Upper lobe of left lung (tissue), 6 donors: ENCODE measurements around the gene COX19. TPM values are rescaled to one million over a fixed set of nuclear protein-coding genes. Genes with fewer than 3 reads are reported as not detected.
A peak's percentile ranks its signal among the peaks of the same experiment; 100 is the strongest.

Experiments used
- ATAC-seq, 2 donors: fragments of 200-7000 bp; cut with Tn5 transposase; one replicate each; pipeline ENCODE4 v1.9.1; 2022; ENCODE audit warnings: mild to moderate bottlenecking in 2 of 2, moderate library complexity in 2 of 2; ENCODE audit not compliant: low FRiP score in 2 of 2
- DNase-seq, 2 donors: peaks; one replicate each; pipeline ENCODE4 v3.0.0-alpha.2; 2019 to 2020
- H3K27ac ChIP-seq, 4 donors: fragments of 200-600 bp; sonication (generic); one replicate each; pipeline ENCODE4 v1.5.1; 2016 to 2019
- H3K27me3 ChIP-seq, 4 donors: fragments of 200-600 bp; sonication (generic); one replicate each; pipeline ENCODE4 v1.5.1; 2017 to 2019
- H3K36me3 ChIP-seq, 4 donors: fragments of 200-600 bp; sonication (generic); one replicate each; pipeline ENCODE4 v1.5.1; 2016 to 2019
- H3K4me1 ChIP-seq, 4 donors: fragments of 200-600 bp; sonication (generic); one replicate each; pipeline ENCODE4 v1.5.1; 2018 to 2019
- H3K4me3 ChIP-seq, 4 donors: fragments of 200-600 bp; sonication (generic); one replicate each; pipeline ENCODE4 v1.5.1; 2017 to 2019; ENCODE audit warnings: mild to moderate bottlenecking in 2 of 4, moderate library complexity in 1 of 4
- H3K9me3 ChIP-seq, 4 donors: fragments of 200-600 bp; sonication (generic); one replicate each; pipeline ENCODE4 v1.5.1; 2018 to 2019
- CTCF ChIP-seq, 6 experiments: fragments of 450-650 bp in 4 of 6; fragments of 200-600 bp in 2 of 6; sonication (generic) in 2 of 6; IDR thresholded peaks; one replicate each; pipeline ENCODE4 v1.5.1; 2016 to 2019; ENCODE audit warnings: antibody characterized with exemption in 6 of 6
- EP300 ChIP-seq, 4 donors: sonication (generic); formaldehyde crosslinking; IDR thresholded peaks; one replicate each; pipeline ENCODE4 v1.5.1; 2017; ENCODE audit warnings: antibody characterized with exemption in 4 of 4, control low read depth in 2 of 4
- POLR2A ChIP-seq, 4 donors: fragments of 450-650 bp; IDR thresholded peaks; one replicate each; pipeline ENCODE4 v1.5.1; 2016 to 2017; ENCODE audit warnings: antibody characterized with exemption in 4 of 4, mild to moderate bottlenecking in 2 of 4
- POLR2AphosphoS5 ChIP-seq, 2 donors: sonication (generic); formaldehyde crosslinking; IDR thresholded peaks; one replicate each; pipeline ENCODE4 v1.5.1; 2017; ENCODE audit warnings: antibody characterized with exemption in 2 of 2
- WGBS, 2 donors: methylation state at CpG; one replicate each; pipeline ENCODE4 v1.1.5; 2017 to 2018; 5-methylcytosine and 5-hydroxymethylcytosine counted together
- total RNA-seq, 6 donors: library from RNA; depleted of rRNA in 4 of 6; stranded (reverse); fragments of >200 nt in 4 of 6; gene quantifications; one replicate each; pipeline versions ENCODE4 v1.1.0 to v1.2.1, GENCODE V29; 2016 to 2021
- donor health status: DM: no; HTN: no; CAD: no; lungs with moderate emphysema.
- donor health status: DM: no; HTN: yes; CAD: no; lungs with severe emphysema.

COX19 gene
- total RNA-seq, 6 donors from 2014 or later, result 9.1 to 25.1 (median 11.5) TPM

GRCh38 chr7:1021931-1022330, 46.6 kb upstream of the COX19 start:
- no peak overlapping the region for H3K27ac ChIP-seq
- TF ChIP-seq POLR2A (IDR thresholded peaks at IDR 0.05), result no peak
- TF ChIP-seq EP300 (IDR thresholded peaks at IDR 0.05), result no peak
- TF ChIP-seq POLR2AphosphoS5 (IDR thresholded peaks at IDR 0.05), result no peak
- no peak for TF ChIP-seq CTCF (IDR thresholded peaks at IDR 0.05)
- WGBS, 2 donors, result 88 to 94% methylated on average over 10 to 19 of the region's 25 CpGs
- peaks cover 0 to 38% (median 19%) of the 10 kb centered on the region in 4 donors for H3K36me3 ChIP-seq
- DNase-seq (peak in 1 of 2 donors; percentile 77), ATAC-seq (no peak)
- peaks cover 4 to 16% (median 6%) of the 10 kb centered on the region in 4 donors for H3K4me1 ChIP-seq
- no peaks in the 10 kb centered on the region for H3K9me3 ChIP-seq
- no peaks in the 10 kb centered on the region for H3K27me3 ChIP-seq
- H3K4me3 ChIP-seq, result no peak overlapping the region

GRCh38 chr7:1021366-1021765, 46.0 kb upstream of the COX19 start:
- no peak for DNase-seq
- H3K9me3 ChIP-seq, result no peaks in the 10 kb centered on the region
- H3K27ac ChIP-seq, result no peak overlapping the region
- H3K4me3 ChIP-seq, result no peak overlapping the region
- H3K27me3 ChIP-seq, result no peaks in the 10 kb centered on the region
- TF ChIP-seq CTCF (IDR thresholded peaks at IDR 0.05), result no peak
- TF ChIP-seq POLR2A (IDR thresholded peaks at IDR 0.05), result no peak
- no peak for TF ChIP-seq EP300 (IDR thresholded peaks at IDR 0.05)
- no peak for TF ChIP-seq POLR2AphosphoS5 (IDR thresholded peaks at IDR 0.05)
- 90 to 97% methylated on average over 2 to 7 of the region's 7 CpGs for WGBS, 2 donors
- H3K4me1 ChIP-seq, result peaks cover 0 to 10% (median 1%) of the 10 kb centered on the region in 4 donors
- no peak for ATAC-seq
- H3K36me3 ChIP-seq, result peaks cover 0 to 35% (median 19%) of the 10 kb centered on the region in 4 donors

- ATAC-seq, result no peak
- peak in 1 of 2 donors; percentile 30 for DNase-seq
- no peak overlapping the region for H3K4me3 ChIP-seq
- no peaks in the 10 kb centered on the region for H3K9me3 ChIP-seq
- H3K4me1 ChIP-seq, result peaks cover 0 to 5% (median 0%) of the 10 kb centered on the region in 4 donors
- no peaks in the 10 kb centered on the region for H3K27me3 ChIP-seq
- peaks cover 0 to 30% (median 14%) of the 10 kb centered on the region in 4 donors for H3K36me3 ChIP-seq
- TF ChIP-seq CTCF (IDR thresholded peaks at IDR 0.05), result peak in 3 of 6 experiments; percentile 18 to 42 (median 28)
- no peak for TF ChIP-seq POLR2A (IDR thresholded peaks at IDR 0.05)
- TF ChIP-seq EP300 (IDR thresholded peaks at IDR 0.05), result no peak
- WGBS, 2 donors, result 91 to 92% methylated on average over 4 to 6 of the region's 7 CpGs
- no peak overlapping the region for H3K27ac ChIP-seq
These were observed 45.5 kb upstream of the COX19 start for GRCh38 chr7:1020849-1021251.

GRCh38 chr7:1019789-1020610, 44.7 kb upstream of the COX19 start:
- Histone ChIP-seq H3K36me3 (peaks cover 0 to 23% (median 9%) of the 10 kb centered on the region in 4 donors), H3K9me3 (no peaks in the 10 kb centered on the region), H3K27me3 (no peaks in the 10 kb centered on the region), H3K27ac (no peak overlapping the region), H3K4me1 (no peaks in the 10 kb centered on the region), H3K4me3 (no peak overlapping the region)
- TF ChIP-seq POLR2AphosphoS5 (IDR thresholded peaks at IDR 0.05) (no peak), EP300 (IDR thresholded peaks at IDR 0.05) (no peak), CTCF (IDR thresholded peaks at IDR 0.05) (no peak), POLR2A (IDR thresholded peaks at IDR 0.05) (no peak)
- WGBS, 2 donors, result 95 to 97% methylated on average over 8 to 30 of the region's 42 CpGs
- peak in 1 of 2 donors; percentile 82 for DNase-seq
- ATAC-seq, result no peak
